Lower leg skin (tissue), 3 donors: ENCODE results near the gene IL11.

Experiments used
- CTCF ChIP-seq, 3 donors: fragments of 450-650 bp; IDR thresholded peaks; one replicate each; pipeline ENCODE4 v1.5.1; 2016; ENCODE audit warnings: antibody characterized with exemption in 3 of 3, mild to moderate bottlenecking in 3 of 3, moderate library complexity in 2 of 3
- POLR2A ChIP-seq, 2 donors: fragments of 450-650 bp; IDR thresholded peaks; one replicate each; pipeline ENCODE4 v1.6.1; 2016 to 2017; ENCODE audit warnings: antibody characterized with exemption in 2 of 2, mild to moderate bottlenecking in 1 of 2, moderate library complexity in 1 of 2

- TF ChIP-seq CTCF (IDR thresholded peaks at IDR 0.05), result no peak
- TF ChIP-seq POLR2A (IDR thresholded peaks at IDR 0.05), result no peak
These were observed 48.7 kb downstream of the IL11 start for GRCh38 chr19:55321466-55322137.
